IPS-18a (cell line): ENCODE data around the gene PAFAH1B2.
"Not testable (repeated sequence)": the region's sequence is repeated elsewhere in the genome, so short reads cannot be mapped to it uniquely, and the experiment has no call there.

Source experiments
- H3K27ac ChIP-seq: one replicate; pipeline ENCODE4 v1.5.1; 2013; ENCODE audit warnings: low read length
- H3K27me3 ChIP-seq: one replicate; pipeline ENCODE4 v1.6.1; 2013; ENCODE audit warnings: mild to moderate bottlenecking, low read length; ENCODE audit not compliant: control insufficient read depth, insufficient read depth
- H3K36me3 ChIP-seq: one replicate; pipeline ENCODE4 v1.6.1; 2013; ENCODE audit warnings: low read depth, low read length; ENCODE audit not compliant: control insufficient read depth
- H3K4me1 ChIP-seq: one replicate; pipeline ENCODE4 v1.6.1; 2013; ENCODE audit warnings: low read depth, low read length; ENCODE audit not compliant: control insufficient read depth
- H3K4me3 ChIP-seq: one replicate; pipeline ENCODE4 v1.5.1; 2013; ENCODE audit warnings: low read length
- H3K9ac ChIP-seq: one replicate; pipeline ENCODE4 v1.6.1; 2013; ENCODE audit warnings: mild to moderate bottlenecking, low read length, moderate library complexity
- H3K9me3 ChIP-seq: one replicate; pipeline ENCODE4 v1.6.1; 2013; ENCODE audit warnings: low read depth, low read length; ENCODE audit not compliant: control insufficient read depth

PAFAH1B2 gene

GRCh38 chr11:117209351-117210125 is 65.5 kb downstream of the PAFAH1B2 start:
- H3K36me3 ChIP-seq, H3K27me3 ChIP-seq, H3K27ac ChIP-seq, H3K4me1 ChIP-seq, H3K9me3 ChIP-seq, H3K4me3 ChIP-seq, H3K9ac ChIP-seq: not testable (repeated sequence)

GRCh38 chr11:117210620-117211019 is 66.5 kb downstream of the PAFAH1B2 start:
- H3K9me3 ChIP-seq: no peaks in the 10 kb centered on the region
- no peak overlapping the region for H3K4me3 ChIP-seq
- H3K27me3 ChIP-seq: no peaks in the 10 kb centered on the region
- no peaks in the 10 kb centered on the region for H3K4me1 ChIP-seq
- no peaks in the 10 kb centered on the region for H3K36me3 ChIP-seq
- H3K9ac ChIP-seq: no peak overlapping the region
- H3K27ac ChIP-seq: no peak overlapping the region

- H3K4me3 ChIP-seq: no peak overlapping the region
- H3K27me3 ChIP-seq: no peaks in the 10 kb centered on the region
- H3K4me1 ChIP-seq: no peaks in the 10 kb centered on the region
- no peak overlapping the region for H3K27ac ChIP-seq
- H3K36me3 ChIP-seq: peaks cover 4% of the 10 kb centered on the region
- no peak overlapping the region for H3K9ac ChIP-seq
- no peaks in the 10 kb centered on the region for H3K9me3 ChIP-seq
These were observed 68.7 kb downstream of the PAFAH1B2 start for GRCh38 chr11:117212697-117213355.

- Histone ChIP-seq H3K9me3 (no peaks in the 10 kb centered on the region), H3K36me3 (peaks cover 16% of the 10 kb centered on the region), H3K9ac (no peak overlapping the region), H3K4me1 (no peaks in the 10 kb centered on the region), H3K27me3 (no peaks in the 10 kb centered on the region), H3K4me3 (no peak overlapping the region), H3K27ac (no peak overlapping the region)
These were observed 70.5 kb downstream of the PAFAH1B2 start for GRCh38 chr11:117214404-117215110.

- Histone ChIP-seq H3K9ac (no peak overlapping the region), H3K36me3 (peaks cover 20% of the 10 kb centered on the region), H3K4me3 (no peak overlapping the region), H3K9me3 (no peaks in the 10 kb centered on the region), H3K4me1 (no peaks in the 10 kb centered on the region), H3K27ac (no peak overlapping the region), H3K27me3 (no peaks in the 10 kb centered on the region)
These were observed 73.3 kb downstream of the PAFAH1B2 start for GRCh38 chr11:117217141-117218084.

GRCh38 chr11:117218133-117218915 is 74.2 kb downstream of the PAFAH1B2 start:
- Histone ChIP-seq H3K27ac (no peak overlapping the region), H3K27me3 (no peaks in the 10 kb centered on the region), H3K36me3 (peaks cover 23% of the 10 kb centered on the region), H3K9me3 (no peaks in the 10 kb centered on the region), H3K4me1 (no peaks in the 10 kb centered on the region), H3K4me3 (no peak overlapping the region), H3K9ac (no peak overlapping the region)

- no peaks in the 10 kb centered on the region for H3K9me3 ChIP-seq
- H3K36me3 ChIP-seq: peaks cover 23% of the 10 kb centered on the region
- H3K4me1 ChIP-seq: no peaks in the 10 kb centered on the region
- no peaks in the 10 kb centered on the region for H3K27me3 ChIP-seq
- no peak overlapping the region for H3K9ac ChIP-seq
- H3K27ac ChIP-seq: no peak overlapping the region
- no peak overlapping the region for H3K4me3 ChIP-seq
These were observed 74.9 kb downstream of the PAFAH1B2 start for GRCh38 chr11:117219001-117219400.

- Histone ChIP-seq H3K27ac (no peak overlapping the region), H3K9ac (no peak overlapping the region), H3K9me3 (no peaks in the 10 kb centered on the region), H3K27me3 (no peaks in the 10 kb centered on the region), H3K4me1 (no peaks in the 10 kb centered on the region), H3K36me3 (peaks cover 23% of the 10 kb centered on the region), H3K4me3 (no peak overlapping the region)
These were observed 75.4 kb downstream of the PAFAH1B2 start for GRCh38 chr11:117219455-117219854.

- Histone ChIP-seq H3K9me3 (no peaks in the 10 kb centered on the region), H3K27me3 (no peaks in the 10 kb centered on the region), H3K4me3 (no peak overlapping the region), H3K9ac (no peak overlapping the region), H3K36me3 (peaks cover 23% of the 10 kb centered on the region), H3K4me1 (no peaks in the 10 kb centered on the region), H3K27ac (no peak overlapping the region)
These were observed 75.9 kb downstream of the PAFAH1B2 start for GRCh38 chr11:117219995-117220394.

- Histone ChIP-seq H3K27me3 (no peaks in the 10 kb centered on the region), H3K9me3 (no peaks in the 10 kb centered on the region), H3K36me3 (peaks cover 23% of the 10 kb centered on the region), H3K4me3 (no peak overlapping the region), H3K27ac (no peak overlapping the region), H3K9ac (no peak overlapping the region), H3K4me1 (no peaks in the 10 kb centered on the region)
These were observed 76.5 kb downstream of the PAFAH1B2 start for GRCh38 chr11:117220568-117220967.
